ENCODE data around the gene SOCS3. TPM values are rescaled to one million over a fixed set of nuclear protein-coding genes. Genes with fewer than 3 reads are reported as not detected.
"Not testable (repeated sequence)": the region's sequence is repeated elsewhere in the genome, so short reads cannot be mapped to it uniquely, and the experiment has no call there.

SOCS3 gene
- total and polyA plus RNA-seq, 4 donors = 5.6 to 70.3 (median 11.8) TPM

DNA sequence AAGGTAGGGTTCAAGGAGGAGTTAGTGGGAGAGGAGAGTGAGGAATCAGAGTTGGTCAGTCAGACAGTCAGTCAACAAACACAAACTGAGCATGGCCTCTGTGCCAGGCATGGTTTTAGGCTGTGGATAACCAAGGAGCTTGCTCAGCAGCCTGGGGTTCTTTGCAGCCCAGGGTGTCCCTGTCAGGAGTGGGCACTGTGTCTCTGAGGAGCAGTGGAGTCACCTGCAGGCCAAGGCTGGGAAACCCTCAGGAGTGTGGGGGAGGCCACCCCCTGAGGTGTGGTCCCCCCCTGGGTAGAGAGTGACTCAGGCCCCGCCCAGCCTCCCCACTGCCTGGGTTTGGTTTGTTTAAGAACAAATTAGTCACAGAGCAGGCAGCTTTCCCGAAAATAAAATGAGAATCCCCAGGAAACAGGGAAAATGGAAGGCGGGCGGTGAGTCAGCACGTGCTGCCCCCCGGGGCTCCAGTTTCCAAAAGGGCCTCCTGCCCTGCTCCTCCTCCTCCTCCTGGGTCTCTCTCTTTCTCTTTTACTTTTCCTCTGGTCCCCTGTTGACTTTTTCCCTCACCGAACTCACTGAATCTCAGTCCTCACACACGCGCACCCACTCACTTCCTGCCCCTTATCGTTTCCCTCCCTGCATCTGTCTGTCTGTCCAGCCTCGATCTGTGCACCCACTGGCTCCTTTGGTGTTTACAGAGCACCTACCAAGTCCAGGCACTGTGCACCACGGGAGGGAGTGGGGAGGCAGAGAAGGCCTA is 44.3 kb downstream of the SOCS3 start:
- H3K4me1 ChIP-seq (ENCODE audit: control insufficient read depth, insufficient read depth, low read length) = peaks cover 31% of the 10 kb centered on the region

DNA sequence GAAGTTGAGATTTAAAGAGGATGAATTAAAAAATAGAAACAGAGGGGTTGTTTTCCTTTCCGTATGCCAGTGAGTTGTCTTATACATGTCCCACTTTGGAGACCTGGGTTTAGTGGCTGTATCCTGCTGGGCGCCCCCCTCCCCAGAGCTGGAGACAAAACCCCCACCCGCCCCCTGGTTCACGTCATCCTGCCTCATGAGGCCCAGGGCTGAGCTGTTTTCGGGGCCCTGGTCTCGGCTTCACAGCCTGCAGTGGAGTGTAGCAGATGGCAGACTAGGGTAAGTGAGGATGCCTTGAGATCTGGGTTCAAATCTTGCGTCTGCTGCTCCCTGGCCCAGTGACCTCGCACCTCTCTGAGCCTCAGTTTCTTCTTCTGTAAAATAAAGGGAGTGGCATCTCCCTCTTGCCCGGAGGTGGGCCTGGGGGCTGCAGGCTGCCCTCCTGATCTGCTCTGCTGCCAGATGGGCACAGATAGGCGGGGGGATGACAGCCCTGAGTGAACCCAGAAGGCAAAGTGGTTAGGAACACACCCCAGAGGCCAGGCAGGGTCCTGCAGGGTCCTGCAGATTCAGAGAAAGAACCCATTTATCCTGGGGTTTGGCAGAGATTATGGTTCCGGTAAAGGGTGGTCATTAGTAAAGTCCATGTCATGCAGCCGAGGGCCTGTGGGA is 45.1 kb downstream of the SOCS3 start:
- Histone ChIP-seq H3K27me3 (ENCODE audit: control insufficient read depth, insufficient read depth, low read length) (peaks cover 33% of the 10 kb centered on the region), H3K9me3 (ENCODE audit: control insufficient read depth, insufficient read depth, low read length) (no peaks in the 10 kb centered on the region), H3K27ac (ENCODE audit: low read depth, low read length) (peak overlapping the region; percentile 69), H3K4me3 (ENCODE audit: low read depth, low read length) (no peak overlapping the region), H3K4me1 (ENCODE audit: control insufficient read depth, insufficient read depth, low read length) (peaks cover 31% of the 10 kb centered on the region), H3K36me3 (ENCODE audit: control insufficient read depth, insufficient read depth, low read length) (no peaks in the 10 kb centered on the region)
- no peak for DNase-seq (ENCODE audit: low read depth in 4 of 6, low spot score in 6 of 6)
- WGBS (ENCODE audit: insufficient coverage) = 85% methylated on average over 12 of the region's 12 CpGs

More for the DNA sequence above, 44.3 kb downstream of the SOCS3 start:
- peaks cover 33% of the 10 kb centered on the region for H3K27me3 ChIP-seq (ENCODE audit: control insufficient read depth, insufficient read depth, low read length)
- H3K36me3 ChIP-seq (ENCODE audit: control insufficient read depth, insufficient read depth, low read length) = no peaks in the 10 kb centered on the region
- peak overlapping the region; percentile 69 for H3K27ac ChIP-seq (ENCODE audit: low read depth, low read length)
- 39% methylated on average over 9 of the region's 12 CpGs for WGBS (ENCODE audit: insufficient coverage)
- H3K9me3 ChIP-seq (ENCODE audit: control insufficient read depth, insufficient read depth, low read length) = no peaks in the 10 kb centered on the region
- DNase-seq (ENCODE audit: low read depth in 4 of 6, low spot score in 6 of 6) = peak in 1 of 6 donors; percentile 56
- no peak overlapping the region for H3K4me3 ChIP-seq (ENCODE audit: low read depth, low read length)

DNA sequence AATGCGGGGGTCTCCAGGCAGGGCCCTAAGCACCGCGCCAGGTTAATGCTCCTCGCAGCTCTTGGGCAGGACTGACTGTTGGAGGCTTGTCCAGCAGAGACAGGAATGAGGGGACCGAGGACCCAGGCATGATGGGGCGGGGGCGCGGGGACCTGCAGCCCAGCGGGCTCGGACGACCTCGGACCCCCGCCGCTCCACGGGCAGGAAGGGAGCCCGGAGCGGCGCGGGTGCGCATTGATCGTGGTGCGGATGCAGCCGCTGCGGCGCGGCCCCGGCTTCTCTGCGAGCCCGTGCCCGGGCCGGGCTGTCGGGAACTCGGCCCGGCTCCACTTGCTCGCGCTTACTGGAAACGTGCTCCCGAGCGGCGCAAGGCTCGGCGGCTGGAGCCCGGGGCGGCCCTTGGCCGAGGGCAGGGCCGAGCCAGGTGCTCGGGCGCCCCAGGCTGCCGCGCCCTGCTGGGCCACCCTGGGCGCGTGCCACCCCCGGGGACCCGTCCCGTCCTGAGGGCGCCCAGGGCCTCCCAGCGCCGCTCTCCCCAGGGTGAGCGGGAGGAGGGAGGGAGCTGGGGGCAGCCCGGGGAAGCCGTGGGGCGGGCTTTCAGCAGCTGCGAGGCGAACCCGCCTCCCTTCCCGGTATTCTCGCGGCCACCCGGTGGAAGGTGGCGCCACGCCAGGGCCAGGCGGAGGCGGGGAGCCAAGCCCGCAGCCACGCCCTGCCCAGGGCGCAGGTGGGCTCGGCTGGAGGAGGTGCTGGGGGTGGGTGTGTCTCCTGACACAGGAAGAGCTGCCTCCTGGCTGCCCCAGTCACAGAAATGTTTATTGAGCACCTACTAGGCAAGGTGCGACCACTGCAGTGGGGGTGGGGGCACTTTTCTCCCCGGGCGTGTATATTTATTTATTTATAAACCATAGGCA is 45.9 kb downstream of the SOCS3 start:
- Histone ChIP-seq H3K9me3 (ENCODE audit: control insufficient read depth, insufficient read depth, low read length) (no peaks in the 10 kb centered on the region), H3K27me3 (ENCODE audit: control insufficient read depth, insufficient read depth, low read length) (peaks cover 33% of the 10 kb centered on the region), H3K27ac (ENCODE audit: low read depth, low read length) (no peak overlapping the region), H3K4me3 (ENCODE audit: low read depth, low read length) (no peak overlapping the region), H3K36me3 (ENCODE audit: control insufficient read depth, insufficient read depth, low read length) (no peaks in the 10 kb centered on the region), H3K4me1 (ENCODE audit: control insufficient read depth, insufficient read depth, low read length) (peaks cover 31% of the 10 kb centered on the region)
- DNase-seq (ENCODE audit: low read depth in 4 of 6, low spot score in 6 of 6) = peak in 2 of 6 donors; percentile 62 to 68
- WGBS (ENCODE audit: insufficient coverage) = 1% methylated on average over 73 of the region's 80 CpGs

DNA sequence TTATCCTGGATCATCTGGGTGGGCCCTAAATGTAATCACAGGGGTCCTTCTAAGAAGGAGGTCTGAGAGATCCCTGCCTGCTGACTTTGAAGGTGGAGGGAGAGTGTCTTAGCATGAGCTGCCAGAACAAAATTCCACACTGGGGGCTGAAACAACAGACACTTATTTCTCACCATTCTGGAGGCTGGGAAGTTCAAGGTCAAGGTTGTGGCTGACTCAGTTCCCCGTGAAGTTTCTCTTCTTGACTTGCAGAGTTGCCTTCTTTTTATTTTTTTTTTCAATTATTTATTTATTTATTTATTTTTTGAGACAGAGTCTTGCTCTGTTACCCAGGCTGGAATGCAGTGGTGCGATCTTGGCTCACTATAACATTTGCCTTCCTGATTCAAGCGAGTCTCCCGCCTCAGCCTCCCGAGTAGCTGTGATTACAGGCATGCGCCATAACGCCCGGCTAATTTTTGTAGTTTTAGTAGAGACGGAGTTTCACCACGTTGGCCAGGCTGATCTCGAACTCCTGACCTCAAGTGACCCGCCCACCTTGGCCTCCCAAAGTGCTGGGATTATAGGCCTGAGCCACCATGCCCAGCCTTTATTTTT is 50.1 kb downstream of the SOCS3 start:
- H3K36me3 ChIP-seq (ENCODE audit: control insufficient read depth, insufficient read depth, low read length); H3K4me1 ChIP-seq (ENCODE audit: control insufficient read depth, insufficient read depth, low read length); H3K4me3 ChIP-seq (ENCODE audit: low read depth, low read length); H3K27ac ChIP-seq (ENCODE audit: low read depth, low read length); DNase-seq (ENCODE audit: low read depth in 4 of 6, low spot score in 6 of 6); H3K9me3 ChIP-seq (ENCODE audit: control insufficient read depth, insufficient read depth, low read length): not testable (repeated sequence)
- 81% methylated on average over 8 of the region's 12 CpGs for WGBS (ENCODE audit: insufficient coverage)
- H3K27me3 ChIP-seq (ENCODE audit: control insufficient read depth, insufficient read depth, low read length) = peaks cover 10% of the 10 kb centered on the region

DNA sequence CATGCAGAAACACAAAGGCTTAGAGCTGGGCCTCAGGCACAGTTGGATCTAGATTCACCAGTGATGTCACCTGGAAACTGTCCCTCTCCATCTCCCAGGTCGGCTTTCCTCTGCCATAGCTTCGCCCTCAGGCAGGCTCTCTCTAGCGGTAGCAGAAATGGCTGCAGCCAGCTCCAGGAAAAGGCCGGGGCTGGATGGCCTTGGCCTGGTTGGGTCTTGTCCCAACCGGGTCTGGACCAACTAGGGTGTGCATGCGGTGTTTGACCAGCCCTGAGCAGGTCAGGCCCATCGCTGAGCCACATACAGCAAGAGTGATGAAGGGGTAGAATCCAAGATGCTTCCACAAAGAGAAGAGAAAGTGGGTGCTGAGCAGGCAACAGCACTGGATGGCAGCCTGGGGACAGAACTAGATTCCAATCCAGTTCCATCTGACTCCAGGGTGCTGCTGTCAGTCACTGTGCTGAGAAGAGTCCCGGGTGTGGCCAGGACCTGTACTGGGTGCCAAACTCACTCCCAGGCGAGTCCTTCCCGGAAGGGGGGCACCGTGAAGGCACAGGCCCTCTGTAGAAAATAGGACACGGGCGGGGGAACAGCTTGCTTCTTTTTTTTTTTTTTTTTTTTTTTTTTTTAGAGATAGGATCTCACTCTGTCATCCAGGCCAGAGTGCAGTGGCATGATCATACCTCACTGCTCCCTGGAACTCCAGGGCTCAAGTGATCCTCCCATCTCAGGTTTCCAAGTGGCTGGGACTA is 51.8 kb downstream of the SOCS3 start:
- Histone ChIP-seq H3K36me3 (ENCODE audit: control insufficient read depth, insufficient read depth, low read length) (no peaks in the 10 kb centered on the region), H3K9me3 (ENCODE audit: control insufficient read depth, insufficient read depth, low read length) (no peaks in the 10 kb centered on the region), H3K27me3 (ENCODE audit: control insufficient read depth, insufficient read depth, low read length) (peaks cover 2% of the 10 kb centered on the region), H3K27ac (ENCODE audit: low read depth, low read length) (no peak overlapping the region), H3K4me1 (ENCODE audit: control insufficient read depth, insufficient read depth, low read length) (no peaks in the 10 kb centered on the region), H3K4me3 (ENCODE audit: low read depth, low read length) (no peak overlapping the region)
- DNase-seq (ENCODE audit: low read depth in 4 of 6, low spot score in 6 of 6) = no peak
- 84% methylated on average over 12 of the region's 13 CpGs for WGBS (ENCODE audit: insufficient coverage)

DNA sequence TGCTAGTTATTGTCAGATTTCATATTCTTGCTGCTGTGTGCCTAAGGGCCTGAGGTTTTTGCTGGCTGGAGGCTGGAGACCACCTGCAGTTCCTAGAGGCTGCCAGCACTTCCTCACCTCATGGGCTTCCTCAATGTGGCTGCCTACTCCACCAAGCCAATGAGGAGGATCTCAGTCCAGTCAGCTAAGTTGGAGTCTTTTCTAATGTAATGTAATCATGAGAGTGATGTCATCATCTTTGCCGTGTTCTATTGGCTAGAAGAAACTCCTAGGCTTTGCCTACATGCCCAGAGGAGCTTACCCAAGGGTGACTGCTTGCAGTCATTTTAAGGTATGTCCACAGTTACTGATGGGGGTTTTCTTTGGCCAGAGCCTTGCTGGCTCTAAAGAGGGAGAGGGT is 53.0 kb downstream of the SOCS3 start:
- DNase-seq (ENCODE audit: low read depth in 4 of 6, low spot score in 6 of 6) = no peak
- H3K36me3 ChIP-seq (ENCODE audit: control insufficient read depth, insufficient read depth, low read length) = no peaks in the 10 kb centered on the region
- no peak overlapping the region for H3K4me3 ChIP-seq (ENCODE audit: low read depth, low read length)
- 90% methylated on average over 1 of the region's 1 CpG for WGBS (ENCODE audit: insufficient coverage)
- H3K27me3 ChIP-seq (ENCODE audit: control insufficient read depth, insufficient read depth, low read length) = no peaks in the 10 kb centered on the region
- H3K4me1 ChIP-seq (ENCODE audit: control insufficient read depth, insufficient read depth, low read length) = no peaks in the 10 kb centered on the region
- H3K9me3 ChIP-seq (ENCODE audit: control insufficient read depth, insufficient read depth, low read length) = no peaks in the 10 kb centered on the region
- H3K27ac ChIP-seq (ENCODE audit: low read depth, low read length) = no peak overlapping the region

Small RNAs within 50 kb of the gene (small RNA-seq; reads per million reads assigned to genes)
- gene RF00415 (ENCODE audit: low replicate concordance) (not detected), gene RN7SL236P (ENCODE audit: low replicate concordance) (not detected)

Other genes with a start within 250 kb of the SOCS3 start
- 10 to 100 TPM; 15.2 to 33.4 TPM for gene TMC6, start 231.3 kb downstream of the SOCS3 start, total RNA-seq
- gene TMC6, start 231.3 kb downstream of the SOCS3 start, polyA plus RNA-seq (ENCODE audit: insufficient read length in 2 of 2) = 10 to 100 TPM; 19.9 to 29.7 TPM
- 1 to 10 TPM; 2.0 to 2.2 TPM for gene TMC8, start 229.3 kb downstream of the SOCS3 start, total RNA-seq
- gene TMC8, start 229.3 kb downstream of the SOCS3 start, polyA plus RNA-seq (ENCODE audit: insufficient read length in 2 of 2) = 1 to 10 TPM; 5.6 to 6.0 TPM
- 1 to 10 TPM; 1.5 to 1.8 TPM for gene C17orf99, start 213.7 kb downstream of the SOCS3 start, total RNA-seq
- under 1 TPM; 0.51 to 0.54 TPM for gene C17orf99, start 213.7 kb downstream of the SOCS3 start, polyA plus RNA-seq (ENCODE audit: insufficient read length in 2 of 2)
- 10 to 100 TPM; 16.7 to 21.9 TPM for gene SYNGR2, start 191.5 kb downstream of the SOCS3 start, total RNA-seq
- 10 to 100 TPM; 22.0 to 33.6 TPM for gene SYNGR2, start 191.5 kb downstream of the SOCS3 start, polyA plus RNA-seq (ENCODE audit: insufficient read length in 2 of 2)
- gene TK1, start 173.0 kb downstream of the SOCS3 start, total RNA-seq = 10 to 100 TPM; 11.0 to 13.7 TPM
- gene TK1, start 173.0 kb downstream of the SOCS3 start, polyA plus RNA-seq (ENCODE audit: insufficient read length in 2 of 2) = 10 to 100 TPM; 11.8 to 13.8 TPM
- gene AFMID, start 172.7 kb downstream of the SOCS3 start, total RNA-seq = 10 to 100 TPM; 29.8 to 33.3 TPM
- 10 to 100 TPM; 19.9 to 29.3 TPM for gene AFMID, start 172.7 kb downstream of the SOCS3 start, polyA plus RNA-seq (ENCODE audit: insufficient read length in 2 of 2)
- 10 to 100 TPM; 13.2 to 18.9 TPM for gene BIRC5, start 145.8 kb downstream of the SOCS3 start, total RNA-seq
- 10 to 100 TPM; 18.4 to 23.0 TPM for gene BIRC5, start 145.8 kb downstream of the SOCS3 start, polyA plus RNA-seq (ENCODE audit: insufficient read length in 2 of 2)
- gene TMEM235, start 128.4 kb downstream of the SOCS3 start, total RNA-seq = 1 to 10 TPM; 1.2 to 2.3 TPM
- gene TMEM235, start 128.4 kb downstream of the SOCS3 start, polyA plus RNA-seq (ENCODE audit: insufficient read length in 2 of 2) = 1 to 10 TPM; 1.7 to 2.0 TPM
- gene PGS1, start 18.6 kb upstream of the SOCS3 start, total RNA-seq = 10 to 100 TPM; 33.4 to 38.7 TPM
- 10 to 100 TPM; 42.6 to 51.1 TPM for gene PGS1, start 18.6 kb upstream of the SOCS3 start, polyA plus RNA-seq (ENCODE audit: insufficient read length in 2 of 2)
- 1 to 10 TPM in 1 of 2 donors, under 1 TPM in 1; 0.61 to 3.0 TPM for gene DNAH17, start 217.3 kb upstream of the SOCS3 start, total RNA-seq
- 1 to 10 TPM; 2.5 to 4.8 TPM for gene DNAH17, start 217.3 kb upstream of the SOCS3 start, polyA plus RNA-seq (ENCODE audit: insufficient read length in 2 of 2)

All from spinal cord (tissue), 10 donors.